ENCODE results near the gene MAFF.
"Not testable (repeated sequence)": the region's sequence is repeated elsewhere in the genome, so short reads cannot be mapped to it uniquely, and the experiment has no call there.

MAFF gene

GRCh38 chr22:38230916-38231315 is 29.1 kb downstream of the MAFF start:
- Histone ChIP-seq H3K9ac (ENCODE audit: insufficient read length) (no peak overlapping the region), H3K36me3 (ENCODE audit: insufficient read depth, low read length) (peaks cover 8% of the 10 kb centered on the region; the same call in 1 of the 2 replicates)

DNA sequence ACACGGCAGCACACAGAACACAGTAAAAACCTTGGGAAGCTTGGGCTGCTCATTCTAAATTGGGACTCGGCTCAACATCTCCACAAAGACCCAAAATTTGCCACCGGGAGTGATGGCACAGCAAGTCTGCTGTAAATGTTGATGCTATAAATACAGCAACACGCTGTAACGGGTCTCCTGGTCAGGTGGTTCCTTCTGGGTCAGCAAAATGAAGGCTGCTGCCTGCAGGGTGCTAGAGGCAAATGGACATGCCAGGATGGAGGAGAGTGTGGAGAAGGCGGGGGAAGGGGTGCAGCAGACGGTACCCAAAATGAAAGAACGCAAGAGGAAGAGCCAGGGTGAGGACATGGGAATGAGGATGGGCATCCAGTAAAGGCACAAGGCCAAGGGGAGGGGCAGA is 30.4 kb downstream of the MAFF start:
- Histone ChIP-seq H3K4me3 (no peak overlapping the region), H3K27ac (no peak overlapping the region), H3K9ac (ENCODE audit: insufficient read length) (no peak overlapping the region), H3K9me3 (ENCODE audit: low read depth, low read length) (no peaks in the 10 kb centered on the region), H3K36me3 (ENCODE audit: insufficient read depth, low read length) (peaks cover 8% of the 10 kb centered on the region; the same call in 1 of the 2 replicates)
- no peak for DNase-seq (ENCODE audit: low read depth, low spot score)
- no peak for TF ChIP-seq FOXP2 (optimal IDR thresholded peaks at IDR 0.05; ENCODE audit: control extremely low read depth, extremely low read length, insufficient read depth)
- no peak for TF ChIP-seq EZH2 (IDR thresholded peaks at IDR 0.05)
- TF ChIP-seq POLR2AphosphoS5 (IDR thresholded peaks at IDR 0.05; ENCODE audit: borderline replicate concordance, low read depth, low read length) = no peak

More at GRCh38 chr22:38230916-38231315, 29.1 kb downstream of the MAFF start:
- Histone ChIP-seq H3K9me3 (ENCODE audit: low read depth, low read length) (no peaks in the 10 kb centered on the region), H3K27ac (no peak overlapping the region), H3K4me3 (no peak overlapping the region)
- no peak for DNase-seq (ENCODE audit: low read depth, low spot score)
- TF ChIP-seq POLR2AphosphoS5 (IDR thresholded peaks at IDR 0.05; ENCODE audit: borderline replicate concordance, low read depth, low read length) (no peak), FOXP2 (optimal IDR thresholded peaks at IDR 0.05; ENCODE audit: control extremely low read depth, extremely low read length, insufficient read depth) (no peak), EZH2 (IDR thresholded peaks at IDR 0.05) (no peak)

- Histone ChIP-seq H3K9ac (ENCODE audit: insufficient read length) (no peak overlapping the region), H3K4me3 (no peak overlapping the region), H3K9me3 (ENCODE audit: low read depth, low read length) (no peaks in the 10 kb centered on the region), H3K36me3 (ENCODE audit: insufficient read depth, low read length) (peaks cover 8% of the 10 kb centered on the region; the same call in 1 of the 2 replicates), H3K27ac (no peak overlapping the region)
- no peak for TF ChIP-seq EZH2 (IDR thresholded peaks at IDR 0.05)
- TF ChIP-seq POLR2AphosphoS5 (IDR thresholded peaks at IDR 0.05; ENCODE audit: borderline replicate concordance, low read depth, low read length) = no peak
- no peak for TF ChIP-seq FOXP2 (optimal IDR thresholded peaks at IDR 0.05; ENCODE audit: control extremely low read depth, extremely low read length, insufficient read depth)
- no peak for DNase-seq (ENCODE audit: low read depth, low spot score)
Observed at GRCh38 chr22:38233427-38233826, 31.6 kb downstream of the MAFF start.

- not testable (repeated sequence) for H3K9ac ChIP-seq (ENCODE audit: insufficient read length); H3K27ac ChIP-seq; H3K9me3 ChIP-seq (ENCODE audit: low read depth, low read length); H3K36me3 ChIP-seq (ENCODE audit: insufficient read depth, low read length); H3K4me3 ChIP-seq; DNase-seq (ENCODE audit: low read depth, low spot score)
Observed at GRCh38 chr22:38233856-38234255, 32.1 kb downstream of the MAFF start.

- Histone ChIP-seq H3K36me3 (ENCODE audit: insufficient read depth, low read length) (peaks cover 6% of the 10 kb centered on the region; the same call in 1 of the 2 replicates), H3K4me3 (no peak overlapping the region), H3K9ac (ENCODE audit: insufficient read length) (no peak overlapping the region), H3K27ac (no peak overlapping the region), H3K9me3 (ENCODE audit: low read depth, low read length) (no peaks in the 10 kb centered on the region)
- TF ChIP-seq POLR2AphosphoS5 (IDR thresholded peaks at IDR 0.05; ENCODE audit: borderline replicate concordance, low read depth, low read length) = no peak
- no peak for TF ChIP-seq EZH2 (IDR thresholded peaks at IDR 0.05)
- no peak for TF ChIP-seq FOXP2 (optimal IDR thresholded peaks at IDR 0.05; ENCODE audit: control extremely low read depth, extremely low read length, insufficient read depth)
- DNase-seq (ENCODE audit: low read depth, low spot score) = no peak
Observed at GRCh38 chr22:38235240-38235850, 33.6 kb downstream of the MAFF start.

- Histone ChIP-seq H3K36me3 (ENCODE audit: insufficient read depth, low read length) (peaks cover 6% of the 10 kb centered on the region; the same call in 1 of the 2 replicates), H3K9ac (ENCODE audit: insufficient read length) (no peak overlapping the region), H3K9me3 (ENCODE audit: low read depth, low read length) (no peaks in the 10 kb centered on the region), H3K4me3 (no peak overlapping the region), H3K27ac (no peak overlapping the region)
- DNase-seq (ENCODE audit: low read depth, low spot score) = no peak
- TF ChIP-seq EZH2 (IDR thresholded peaks at IDR 0.05) (no peak), POLR2AphosphoS5 (IDR thresholded peaks at IDR 0.05; ENCODE audit: borderline replicate concordance, low read depth, low read length) (no peak), FOXP2 (optimal IDR thresholded peaks at IDR 0.05; ENCODE audit: control extremely low read depth, extremely low read length, insufficient read depth) (no peak)
Observed at GRCh38 chr22:38236786-38237185, 35.0 kb downstream of the MAFF start.

- H3K9me3 ChIP-seq (ENCODE audit: low read depth, low read length) = no peaks in the 10 kb centered on the region
- TF ChIP-seq EZH2 (IDR thresholded peaks at IDR 0.05) = no peak
- no peak for TF ChIP-seq FOXP2 (optimal IDR thresholded peaks at IDR 0.05; ENCODE audit: control extremely low read depth, extremely low read length, insufficient read depth)
- TF ChIP-seq POLR2AphosphoS5 (IDR thresholded peaks at IDR 0.05; ENCODE audit: borderline replicate concordance, low read depth, low read length) = no peak
- no peak overlapping the region for H3K4me3 ChIP-seq
- DNase-seq (ENCODE audit: low read depth, low spot score) = no peak
- no peak overlapping the region for H3K27ac ChIP-seq
- H3K36me3 ChIP-seq (ENCODE audit: insufficient read depth, low read length) = peaks cover 6% of the 10 kb centered on the region; the same call in 1 of the 2 replicates
- no peak overlapping the region for H3K9ac ChIP-seq (ENCODE audit: insufficient read length)
Observed at GRCh38 chr22:38238519-38239071, 36.8 kb downstream of the MAFF start.

GRCh38 chr22:38239101-38239761 is 37.4 kb downstream of the MAFF start:
- no peak overlapping the region for H3K27ac ChIP-seq
- H3K4me3 ChIP-seq = no peak overlapping the region
- TF ChIP-seq EZH2 (IDR thresholded peaks at IDR 0.05) (no peak), FOXP2 (optimal IDR thresholded peaks at IDR 0.05; ENCODE audit: control extremely low read depth, extremely low read length, insufficient read depth) (no peak), POLR2AphosphoS5 (IDR thresholded peaks at IDR 0.05; ENCODE audit: borderline replicate concordance, low read depth, low read length) (no peak)
- DNase-seq (ENCODE audit: low read depth, low spot score) = no peak
- H3K9ac ChIP-seq (ENCODE audit: insufficient read length) = no peak overlapping the region
- peaks cover 6% of the 10 kb centered on the region; the same call in 1 of the 2 replicates for H3K36me3 ChIP-seq (ENCODE audit: insufficient read depth, low read length)
- no peaks in the 10 kb centered on the region for H3K9me3 ChIP-seq (ENCODE audit: low read depth, low read length)

All from SK-N-MC (cell line).